ENCODE data around the gene EPHA7.

Gene EPHA7

DNA sequence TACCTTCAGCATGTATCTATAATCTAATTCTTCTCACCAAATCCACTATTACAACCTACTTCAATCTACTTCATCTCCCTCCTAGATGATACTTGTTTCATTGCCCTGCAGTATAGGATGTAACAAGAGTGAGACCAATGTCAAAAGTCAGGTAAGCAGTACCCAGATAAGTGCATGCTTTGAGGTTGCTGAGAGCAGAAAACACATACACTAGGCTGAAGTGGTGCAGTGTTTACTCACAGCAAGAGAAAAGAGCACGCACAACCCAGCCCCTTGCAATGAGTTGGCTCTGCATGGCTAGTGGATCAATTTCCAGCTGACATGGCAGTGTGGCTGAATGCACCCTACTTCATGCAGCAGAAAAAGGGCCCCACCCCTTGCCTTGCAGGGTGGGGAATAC, 199.9 kb downstream of the EPHA7 start:
- H3K27ac ChIP-seq (ENCODE audit: low read length), result no peak overlapping the region
- H3K9me3 ChIP-seq (ENCODE audit: insufficient read depth, low read length), result no peaks in the 10 kb centered on the region
- H3K4me3 ChIP-seq (ENCODE audit: low read length), result no peak overlapping the region
- H3K9ac ChIP-seq (ENCODE audit: low read length), result no peak overlapping the region
- no peaks in the 10 kb centered on the region for H3K36me3 ChIP-seq (replicated peaks; ENCODE audit: low read depth, low read length)
- H3K4me1 ChIP-seq (ENCODE audit: low read length), result no peaks in the 10 kb centered on the region
- TF ChIP-seq EZH2phosphoT487 (IDR thresholded peaks at IDR 0.05; ENCODE audit: low read depth), result no peak
- TF ChIP-seq, protein P1, sequence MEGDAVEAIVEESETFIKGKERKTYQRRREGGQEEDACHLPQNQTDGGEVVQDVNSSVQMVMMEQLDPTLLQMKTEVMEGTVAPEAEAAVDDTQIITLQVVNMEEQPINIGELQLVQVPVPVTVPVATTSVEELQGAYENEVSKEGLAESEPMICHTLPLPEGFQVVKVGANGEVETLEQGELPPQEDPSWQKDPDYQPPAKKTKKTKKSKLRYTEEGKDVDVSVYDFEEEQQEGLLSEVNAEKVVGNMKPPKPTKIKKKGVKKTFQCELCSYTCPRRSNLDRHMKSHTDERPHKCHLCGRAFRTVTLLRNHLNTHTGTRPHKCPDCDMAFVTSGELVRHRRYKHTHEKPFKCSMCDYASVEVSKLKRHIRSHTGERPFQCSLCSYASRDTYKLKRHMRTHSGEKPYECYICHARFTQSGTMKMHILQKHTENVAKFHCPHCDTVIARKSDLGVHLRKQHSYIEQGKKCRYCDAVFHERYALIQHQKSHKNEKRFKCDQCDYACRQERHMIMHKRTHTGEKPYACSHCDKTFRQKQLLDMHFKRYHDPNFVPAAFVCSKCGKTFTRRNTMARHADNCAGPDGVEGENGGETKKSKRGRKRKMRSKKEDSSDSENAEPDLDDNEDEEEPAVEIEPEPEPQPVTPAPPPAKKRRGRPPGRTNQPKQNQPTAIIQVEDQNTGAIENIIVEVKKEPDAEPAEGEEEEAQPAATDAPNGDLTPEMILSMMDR (IDR thresholded peaks at IDR 0.05; ENCODE audit: low read depth, low read length), result no peak
- no peak overlapping the region for H2AFZ ChIP-seq (ENCODE audit: low read depth, low read length)
- H3K4me2 ChIP-seq (ENCODE audit: low read length), result no peak overlapping the region
- no peaks in the 10 kb centered on the region for H3K79me2 ChIP-seq (ENCODE audit: low read length)
- H4K20me1 ChIP-seq (ENCODE audit: insufficient read depth, low read length), result no peaks in the 10 kb centered on the region
- no peaks in the 10 kb centered on the region for H3K27me3 ChIP-seq (ENCODE audit: low read depth, low read length)

DNA sequence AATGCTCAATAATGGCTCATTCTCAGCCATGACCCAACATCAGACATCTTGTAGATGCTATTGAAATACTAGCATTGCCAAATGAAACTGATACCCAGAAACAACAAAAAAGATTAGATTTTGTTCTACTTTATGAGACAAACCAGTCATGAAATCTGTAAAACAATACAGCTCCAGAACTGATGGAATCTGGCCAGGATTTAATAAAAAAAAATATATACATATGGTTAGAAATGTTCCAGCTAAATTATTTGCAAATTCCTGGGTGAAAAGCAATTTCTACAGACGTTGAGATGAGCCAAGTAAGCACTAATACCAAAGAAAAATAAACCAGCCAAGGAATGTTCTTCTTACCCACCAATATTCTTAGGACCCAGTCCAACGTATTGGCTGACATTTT, 201.3 kb downstream of the EPHA7 start:
- Histone ChIP-seq H2AFZ (ENCODE audit: low read depth, low read length) (no peak overlapping the region), H3K9ac (ENCODE audit: low read length) (no peak overlapping the region), H3K4me3 (ENCODE audit: low read length) (no peak overlapping the region), H3K4me1 (ENCODE audit: low read length) (no peaks in the 10 kb centered on the region), H3K27ac (ENCODE audit: low read length) (no peak overlapping the region), H3K9me3 (ENCODE audit: insufficient read depth, low read length) (no peaks in the 10 kb centered on the region), H3K4me2 (ENCODE audit: low read length) (no peak overlapping the region), H4K20me1 (ENCODE audit: insufficient read depth, low read length) (no peaks in the 10 kb centered on the region), H3K79me2 (ENCODE audit: low read length) (no peaks in the 10 kb centered on the region), H3K27me3 (ENCODE audit: low read depth, low read length) (no peaks in the 10 kb centered on the region), H3K36me3 (replicated peaks; ENCODE audit: low read depth, low read length) (no peaks in the 10 kb centered on the region)
- TF ChIP-seq, protein P1 (IDR thresholded peaks at IDR 0.05; ENCODE audit: low read depth, low read length), result no peak
- TF ChIP-seq EZH2phosphoT487 (IDR thresholded peaks at IDR 0.05; ENCODE audit: low read depth), result no peak

DNA sequence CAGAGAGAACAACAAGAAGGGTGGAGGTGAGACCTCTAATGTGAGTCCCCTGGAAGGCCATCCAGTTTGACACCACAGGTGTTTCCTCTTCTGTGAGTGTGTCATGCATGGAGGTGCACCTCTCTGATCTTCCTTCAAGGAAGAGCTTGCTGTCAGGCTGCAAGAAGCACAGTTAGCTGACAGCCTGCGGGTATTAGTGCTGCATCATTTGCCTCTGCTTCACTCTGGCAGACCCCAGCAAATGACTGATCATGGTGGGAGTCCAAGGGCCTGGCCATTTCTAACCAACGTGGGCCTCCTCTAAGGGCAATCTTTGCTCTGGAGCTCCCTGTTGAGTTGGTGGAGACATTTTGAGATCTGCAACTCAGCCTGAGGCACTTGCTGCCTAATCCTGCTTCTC, 206.3 kb downstream of the EPHA7 start:
- H3K27ac ChIP-seq (ENCODE audit: low read length), result no peak overlapping the region
- H2AFZ ChIP-seq (ENCODE audit: low read depth, low read length), result no peak overlapping the region
- H3K79me2 ChIP-seq (ENCODE audit: low read length), result no peaks in the 10 kb centered on the region
- peaks cover 7% of the 10 kb centered on the region for H3K4me1 ChIP-seq (ENCODE audit: low read length)
- no peaks in the 10 kb centered on the region for H3K36me3 ChIP-seq (replicated peaks; ENCODE audit: low read depth, low read length)
- H3K9me3 ChIP-seq (ENCODE audit: insufficient read depth, low read length), result no peaks in the 10 kb centered on the region
- H3K4me3 ChIP-seq (ENCODE audit: low read length), result no peak overlapping the region
- H3K4me2 ChIP-seq (ENCODE audit: low read length), result no peak overlapping the region
- no peaks in the 10 kb centered on the region for H3K27me3 ChIP-seq (ENCODE audit: low read depth, low read length)
- no peak overlapping the region for H3K9ac ChIP-seq (ENCODE audit: low read length)
- H4K20me1 ChIP-seq (ENCODE audit: insufficient read depth, low read length), result no peaks in the 10 kb centered on the region
- TF ChIP-seq, protein P1 (IDR thresholded peaks at IDR 0.05; ENCODE audit: low read depth, low read length), result no peak
- TF ChIP-seq EZH2phosphoT487 (IDR thresholded peaks at IDR 0.05; ENCODE audit: low read depth), result no peak

DNA sequence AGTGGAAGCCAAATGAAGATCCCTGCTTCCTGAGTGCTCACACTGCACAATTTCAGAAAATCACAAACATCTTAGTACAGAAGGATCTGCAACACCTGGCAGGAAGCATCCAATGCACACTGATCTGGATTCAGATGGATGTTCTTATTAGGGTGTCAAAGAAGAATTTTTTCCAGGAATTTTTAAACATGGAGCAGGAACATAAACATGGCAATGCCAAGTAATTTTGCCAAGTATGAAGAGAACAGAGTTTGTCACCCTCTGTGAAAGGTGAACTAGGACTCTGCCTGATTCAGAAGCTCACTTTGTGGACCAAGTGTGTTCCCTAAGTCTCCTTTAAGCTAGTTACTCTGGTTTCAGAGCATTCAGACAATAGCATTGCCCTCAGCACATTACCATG, 208.5 kb downstream of the EPHA7 start:
- Histone ChIP-seq H2AFZ (ENCODE audit: low read depth, low read length) (no peak overlapping the region), H3K4me2 (ENCODE audit: low read length) (no peak overlapping the region), H4K20me1 (ENCODE audit: insufficient read depth, low read length) (no peaks in the 10 kb centered on the region), H3K27me3 (ENCODE audit: low read depth, low read length) (no peaks in the 10 kb centered on the region), H3K27ac (ENCODE audit: low read length) (no peak overlapping the region), H3K9ac (ENCODE audit: low read length) (no peak overlapping the region), H3K36me3 (replicated peaks; ENCODE audit: low read depth, low read length) (no peaks in the 10 kb centered on the region), H3K79me2 (ENCODE audit: low read length) (no peaks in the 10 kb centered on the region), H3K4me1 (ENCODE audit: low read length) (peaks cover 7% of the 10 kb centered on the region), H3K9me3 (ENCODE audit: insufficient read depth, low read length) (no peaks in the 10 kb centered on the region), H3K4me3 (ENCODE audit: low read length) (no peak overlapping the region)
- no peak for TF ChIP-seq EZH2phosphoT487 (IDR thresholded peaks at IDR 0.05; ENCODE audit: low read depth)
- TF ChIP-seq, protein P1 (IDR thresholded peaks at IDR 0.05; ENCODE audit: low read depth, low read length), result no peak

Measured in OCI-LY3 (cell line).